ENCODE measurements around the gene RPS28. TPM values are rescaled to one million over a fixed set of nuclear protein-coding genes. Genes with fewer than 3 reads are reported as not detected.

The RPS28 gene
- polyA plus RNA-seq, 2 of the 4 experiments (the other 2 are of a cell fraction) = 374 to 404 TPM

- ChIA-PET CTCF (interaction anchor here (0.6 to 4.7 kb wide), 4 partner anchors 11 to 31 kb away, joined by 3 to 29 read pairs (median 10); no protein-coding TSS in a partner anchor), POLR2A (interaction anchor here (2.1 to 2.9 kb wide), 2 partner anchors 13 to 27 kb away, joined by 8 to 17 read pairs; partner anchors contain the start of gene ANGPTL4)
- TF ChIP-seq BHLHE40 (IDR thresholded peaks at IDR 0.05; ENCODE audit: low read depth, low read length) = no peak
- no peak for TF ChIP-seq FOSB (CRISPR knock-in tag; IDR thresholded peaks at IDR 0.05)
- TF ChIP-seq HDAC2 (IDR thresholded peaks at IDR 0.05) = no peak
- TF ChIP-seq ZSCAN20 (CRISPR knock-in tag; IDR thresholded peaks at IDR 0.05) = no peak
- no peak for TF ChIP-seq MAZ (IDR thresholded peaks at IDR 0.05; ENCODE audit: borderline replicate concordance, low read depth, low read length)
- no peak for TF ChIP-seq ZNF302 (CRISPR knock-in tag; IDR thresholded peaks at IDR 0.05)
- TF ChIP-seq FOSL2 (IDR thresholded peaks at IDR 0.05) = no peak
- TF ChIP-seq FOSL2 (CRISPR knock-in tag; IDR thresholded peaks at IDR 0.05) = no peak
- TF ChIP-seq, protein P1, sequence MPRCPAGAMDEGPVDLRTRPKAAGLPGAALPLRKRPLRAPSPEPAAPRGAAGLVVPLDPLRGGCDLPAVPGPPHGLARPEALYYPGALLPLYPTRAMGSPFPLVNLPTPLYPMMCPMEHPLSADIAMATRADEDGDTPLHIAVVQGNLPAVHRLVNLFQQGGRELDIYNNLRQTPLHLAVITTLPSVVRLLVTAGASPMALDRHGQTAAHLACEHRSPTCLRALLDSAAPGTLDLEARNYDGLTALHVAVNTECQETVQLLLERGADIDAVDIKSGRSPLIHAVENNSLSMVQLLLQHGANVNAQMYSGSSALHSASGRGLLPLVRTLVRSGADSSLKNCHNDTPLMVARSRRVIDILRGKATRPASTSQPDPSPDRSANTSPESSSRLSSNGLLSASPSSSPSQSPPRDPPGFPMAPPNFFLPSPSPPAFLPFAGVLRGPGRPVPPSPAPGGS (IDR thresholded peaks at IDR 0.05) = no peak
- TF ChIP-seq, protein P2, sequence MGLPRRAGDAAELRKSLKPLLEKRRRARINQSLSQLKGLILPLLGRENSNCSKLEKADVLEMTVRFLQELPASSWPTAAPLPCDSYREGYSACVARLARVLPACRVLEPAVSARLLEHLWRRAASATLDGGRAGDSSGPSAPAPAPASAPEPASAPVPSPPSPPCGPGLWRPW (IDR thresholded peaks at IDR 0.05) = no peak
- no peak for TF ChIP-seq CEBPB (IDR thresholded peaks at IDR 0.05)
- no peak for TF ChIP-seq POLR2AphosphoS2 (conservative IDR thresholded peaks at IDR 0.05; ENCODE audit: low read length)
- TF ChIP-seq SREBF2 (IDR thresholded peaks at IDR 0.05) = no peak
- TF ChIP-seq SMC3 (IDR thresholded peaks at IDR 0.05) = no peak
- no peak for ATAC-seq
- WGBS (ENCODE audit: missing lambda C conversion rate) = 75% methylated on average over 7 of the region's 8 CpGs
- H3K9me3 ChIP-seq = no peaks in the 10 kb centered on the region
- H3K4me1 ChIP-seq = peaks cover 10% of the 10 kb centered on the region; the same call in 2 of the 3 replicates
- no peak for FAIRE-seq
- no peak for DNase-seq (ENCODE audit: low read depth in 1 of 2, low spot score in 1 of 2)
- H3K4me3 ChIP-seq = no peak overlapping the region
- no peak overlapping the region for H3K27ac ChIP-seq
- H3K4me2 ChIP-seq = no peak overlapping the region
Measured at GRCh38 chr19:8336660-8337059, 15.4 kb downstream of the RPS28 start.

DNA sequence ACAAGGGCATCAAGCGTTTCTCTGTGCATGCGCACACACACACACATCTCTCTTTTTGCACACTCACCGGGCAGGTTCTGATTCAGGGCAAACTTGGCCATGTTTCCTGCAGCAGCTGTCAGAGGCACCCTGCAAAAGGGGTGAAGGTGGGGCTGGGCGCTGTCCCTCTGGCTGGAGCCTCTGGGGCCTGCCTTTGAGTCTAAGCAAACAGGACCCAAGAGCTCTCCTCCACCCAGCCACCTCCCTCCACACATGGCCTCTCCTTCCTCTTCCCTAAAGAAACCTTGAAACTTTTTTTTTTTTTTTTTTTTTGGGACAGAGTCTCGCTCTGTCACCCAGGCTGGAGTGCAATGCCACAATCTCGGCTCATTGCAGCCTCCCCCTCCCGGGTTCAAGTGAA lies 16.4 kb downstream of the RPS28 start:
- H3K27ac ChIP-seq = no peak overlapping the region
- FAIRE-seq (no peak), DNase-seq (ENCODE audit: low read depth in 1 of 2, low spot score in 1 of 2) (no peak), ATAC-seq (no peak)
- no peaks in the 10 kb centered on the region for H3K9me3 ChIP-seq
- CTCF ChIA-PET = no interaction called here
- TF ChIP-seq HOXA7 (CRISPR knock-in tag; IDR thresholded peaks at IDR 0.05) = no peak
- TF ChIP-seq EP300 (IDR thresholded peaks at IDR 0.05) = no peak
- no peak for TF ChIP-seq BHLHE40 (IDR thresholded peaks at IDR 0.05; ENCODE audit: low read depth, low read length)
- no peak for TF ChIP-seq SMC3 (IDR thresholded peaks at IDR 0.05)
- POLR2A ChIA-PET = no interaction called here
- 74% methylated on average over 7 of the region's 7 CpGs for WGBS (ENCODE audit: missing lambda C conversion rate)
- H3K4me2 ChIP-seq = no peak overlapping the region
- no peak overlapping the region for H3K4me3 ChIP-seq
- peaks cover 10% of the 10 kb centered on the region; the same call in 2 of the 3 replicates for H3K4me1 ChIP-seq

GRCh38 chr19:8338835-8339234 lies 17.5 kb downstream of the RPS28 start:
- TF ChIP-seq CHD4 (IDR thresholded peaks at IDR 0.05; ENCODE audit: borderline replicate concordance) (no peak), KDM1A (IDR thresholded peaks at IDR 0.05; ENCODE audit: low read depth) (no peak), MAX (IDR thresholded peaks at IDR 0.05) (no peak), FOSL2 (IDR thresholded peaks at IDR 0.05) (no peak), FOSL2 (CRISPR knock-in tag; IDR thresholded peaks at IDR 0.05) (no peak), EHMT2 (IDR thresholded peaks at IDR 0.05; ENCODE audit: low read depth) (no peak), TP53 (CRISPR knock-in tag; IDR thresholded peaks at IDR 0.05) (no peak), ZC3H11A (IDR thresholded peaks at IDR 0.05) (no peak)
- TF ChIP-seq, protein P1 (IDR thresholded peaks at IDR 0.05) = no peak
- no peak overlapping the region for H3K27ac ChIP-seq
- no peaks in the 10 kb centered on the region for H3K9me3 ChIP-seq
- no peak for ATAC-seq
- ChIA-PET POLR2A (no interaction called here), CTCF (interaction anchor here (0.6 to 6.6 kb wide), 2 partner anchors 15 kb away, joined by 3 to 43 read pairs; no protein-coding TSS in a partner anchor)
- no peak overlapping the region for H3K4me2 ChIP-seq
- no peak for FAIRE-seq
- 62% methylated on average over 4 of the region's 6 CpGs for WGBS (ENCODE audit: missing lambda C conversion rate)
- H3K4me1 ChIP-seq = peaks cover 8% of the 10 kb centered on the region; the same call in 2 of the 3 replicates
- H3K4me3 ChIP-seq = no peak overlapping the region
- DNase-seq (ENCODE audit: low read depth in 1 of 2, low spot score in 1 of 2) = no peak

Data from A549 (cell line).